Lung microvascular endothelial cell (primary cell): Measurements from ENCODE around the gene ABHD12B. TPM values are rescaled to one million over a fixed set of nuclear protein-coding genes. Genes with fewer than 3 reads are reported as not detected.

Experiments used
- DNase-seq, 2 donors: peaks; one replicate each; pipeline versions ENCODE4 v3.0.0 to v3.0.0-alpha.2; 2010; ENCODE audit warnings: low read depth in 2 of 2
- total RNA-seq: library from RNA; depleted of rRNA; stranded (reverse); fragments of >200 nt; gene quantifications from 2 replicates; pipeline ENCODE4 v1.2.1, GENCODE V29; 2014

ABHD12B gene, protein sequence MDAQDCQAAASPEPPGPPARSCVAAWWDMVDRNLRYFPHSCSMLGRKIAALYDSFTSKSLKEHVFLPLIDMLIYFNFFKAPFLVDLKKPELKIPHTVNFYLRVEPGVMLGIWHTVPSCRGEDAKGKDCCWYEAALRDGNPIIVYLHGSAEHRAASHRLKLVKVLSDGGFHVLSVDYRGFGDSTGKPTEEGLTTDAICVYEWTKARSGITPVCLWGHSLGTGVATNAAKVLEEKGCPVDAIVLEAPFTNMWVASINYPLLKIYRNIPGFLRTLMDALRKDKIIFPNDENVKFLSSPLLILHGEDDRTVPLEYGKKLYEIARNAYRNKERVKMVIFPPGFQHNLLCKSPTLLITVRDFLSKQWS
- not detected in 2 replicates for total RNA-seq

DNA sequence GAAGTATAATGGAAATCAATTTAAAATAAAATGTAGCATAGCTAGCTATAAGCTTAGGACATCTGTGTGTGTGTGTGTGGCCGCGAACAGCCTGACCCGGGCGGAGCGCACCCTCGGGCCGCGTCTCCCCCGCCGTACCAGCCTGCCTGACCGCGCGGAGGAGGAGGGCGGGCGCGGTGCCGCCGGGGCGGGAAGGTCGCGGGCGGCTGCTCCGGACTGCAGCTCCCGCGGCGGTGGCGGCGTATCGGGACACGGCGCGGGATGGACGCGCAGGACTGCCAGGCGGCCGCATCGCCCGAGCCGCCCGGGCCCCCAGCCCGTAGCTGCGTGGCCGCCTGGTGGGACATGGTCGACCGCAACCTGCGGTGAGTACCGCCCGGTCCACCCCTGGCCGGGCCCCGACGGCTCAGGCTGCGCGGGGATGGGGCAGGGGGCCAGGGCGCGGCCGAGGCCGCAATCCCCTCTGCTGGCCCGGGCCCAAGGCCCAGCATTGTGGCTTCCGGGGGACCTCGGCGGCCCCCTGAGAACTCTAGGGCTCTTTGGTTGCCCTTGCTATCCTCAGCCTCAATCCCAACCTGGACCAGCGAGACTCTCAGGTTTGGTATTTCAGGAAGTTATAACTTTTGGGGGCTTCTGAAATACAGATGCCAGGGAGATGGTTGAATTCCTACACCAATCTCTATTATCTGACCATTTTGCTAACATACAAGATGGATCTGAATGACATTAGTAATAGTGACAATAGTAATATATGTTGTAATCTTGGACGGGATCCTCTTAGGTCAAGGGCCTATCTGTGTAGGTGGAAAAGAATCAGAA, at the start of gene ABHD12B:
ABHD12B (plus strand) TSS at position 140 of the 819 bp plus-strand sequence; CDS start at position 262, 122 bp downstream.
- no peak for DNase-seq

DNA sequence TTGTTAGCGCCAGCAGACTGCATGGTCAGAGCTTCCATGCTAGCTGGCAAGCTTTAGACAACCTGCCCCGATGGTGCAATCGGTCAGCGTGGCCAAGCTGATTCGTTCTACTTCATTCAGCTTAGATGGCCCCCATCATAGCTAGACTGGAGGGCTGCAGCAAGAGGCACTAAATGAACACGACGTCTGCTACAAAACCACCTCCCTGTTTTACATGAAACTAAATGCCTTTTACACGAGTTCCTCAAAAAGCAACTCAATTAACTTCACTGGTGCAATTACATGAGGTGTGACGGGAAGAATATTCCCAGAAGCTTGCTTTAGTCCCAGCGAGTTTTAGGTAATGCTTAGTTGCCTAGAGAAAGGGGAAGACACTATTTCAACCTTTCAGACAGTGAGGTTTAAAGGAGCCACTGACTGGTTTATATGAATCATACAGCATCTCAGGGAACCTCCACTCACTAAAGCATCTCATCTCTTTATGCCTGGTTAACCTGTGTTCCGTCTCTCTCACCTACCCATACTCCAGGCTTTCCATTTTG, 49.3 kb upstream of the ABHD12B start:
- DNase-seq, result no peak

DNA sequence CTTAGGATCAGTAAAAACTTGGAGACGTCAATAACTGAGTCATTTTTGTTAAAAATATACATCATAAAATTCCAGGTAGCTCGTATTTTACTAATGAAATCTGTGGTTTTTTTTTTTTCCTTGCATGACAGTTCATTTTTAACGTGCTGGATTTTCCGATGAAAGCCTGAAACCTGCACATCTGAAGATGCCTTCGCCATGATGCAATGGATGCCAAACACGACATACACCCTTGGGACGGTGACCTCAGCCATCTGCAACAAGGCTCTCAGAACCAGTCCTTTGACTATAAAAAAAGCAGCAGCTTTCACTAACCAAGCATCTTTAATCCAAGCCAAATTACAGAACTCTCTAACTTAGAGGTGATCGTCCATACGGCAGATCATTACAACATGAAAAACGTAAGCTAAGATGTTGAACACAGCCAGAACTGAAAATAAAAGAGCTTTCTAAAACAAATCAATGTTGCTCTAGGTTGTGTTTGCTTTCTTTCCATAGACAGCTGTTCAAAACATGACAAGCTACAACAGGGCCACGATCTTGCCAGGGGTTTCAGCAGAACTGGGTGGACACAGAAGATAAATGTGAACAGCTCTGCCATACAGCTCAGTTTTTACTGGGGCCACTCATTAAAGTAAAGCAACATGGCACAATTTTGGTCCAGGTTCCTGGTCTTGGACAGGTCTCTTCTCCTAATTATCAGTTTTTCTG, 48.6 kb upstream of the ABHD12B start:
- no peak for DNase-seq

DNA sequence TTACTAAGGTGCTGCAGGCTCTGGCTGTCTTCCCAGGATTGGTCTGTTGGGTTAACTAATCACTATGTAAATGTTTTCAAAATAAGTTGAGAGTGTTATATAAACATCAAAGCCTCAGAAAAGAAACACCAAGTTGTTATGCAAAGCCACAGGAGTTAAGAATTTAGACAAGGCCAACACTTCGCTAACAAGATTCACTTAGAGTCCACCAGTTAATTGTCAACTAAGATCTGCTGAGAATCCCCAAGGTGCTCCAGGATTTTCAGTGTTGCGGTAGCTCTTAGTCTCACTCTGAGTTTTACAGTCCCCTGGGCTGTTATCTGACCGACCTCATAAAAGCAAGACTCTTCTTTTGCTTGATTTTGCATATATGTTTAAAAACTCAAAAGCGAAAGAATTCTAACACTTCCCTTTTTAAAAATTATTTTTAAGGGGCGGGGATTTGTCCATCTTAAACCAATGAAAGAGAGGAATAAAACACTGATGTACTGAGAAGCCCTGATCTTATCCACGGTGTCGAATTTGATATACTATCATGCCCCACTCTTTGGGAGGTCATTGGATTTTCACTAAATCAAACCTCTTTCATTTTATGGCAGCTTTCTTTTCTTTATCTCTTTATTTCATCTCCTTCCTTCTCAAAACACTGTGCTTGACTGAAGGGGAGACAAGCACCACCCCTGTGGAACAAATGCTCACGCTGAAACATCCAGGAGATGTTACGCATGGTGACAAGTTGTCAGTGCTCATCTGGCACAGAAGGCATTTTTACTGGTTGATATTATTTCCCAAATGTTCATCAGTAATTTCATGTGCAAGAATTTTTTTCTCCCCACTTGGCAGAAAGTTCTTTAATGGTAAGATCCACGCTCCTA, 47.9 kb upstream of the ABHD12B start:
- DNase-seq, result no peak

DNA sequence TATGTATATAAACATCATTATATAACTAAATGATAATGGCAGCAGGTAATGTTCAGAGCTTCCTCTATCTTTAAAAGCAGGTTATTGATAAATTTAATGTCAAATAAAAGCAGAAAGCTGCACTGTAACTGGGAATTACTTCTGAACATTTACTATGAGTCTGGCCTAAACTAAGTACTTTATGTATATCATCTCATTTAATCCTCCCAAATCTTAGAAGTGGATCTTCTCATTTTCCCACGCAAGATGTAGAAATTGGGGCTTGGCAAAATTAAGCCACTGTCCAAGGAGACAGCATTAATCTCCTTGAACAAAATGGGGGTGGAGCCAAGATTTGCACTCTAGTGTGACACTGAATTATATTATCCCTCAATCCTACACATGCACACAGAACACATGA, 46.5 kb upstream of the ABHD12B start:
- DNase-seq, result no peak

DNA sequence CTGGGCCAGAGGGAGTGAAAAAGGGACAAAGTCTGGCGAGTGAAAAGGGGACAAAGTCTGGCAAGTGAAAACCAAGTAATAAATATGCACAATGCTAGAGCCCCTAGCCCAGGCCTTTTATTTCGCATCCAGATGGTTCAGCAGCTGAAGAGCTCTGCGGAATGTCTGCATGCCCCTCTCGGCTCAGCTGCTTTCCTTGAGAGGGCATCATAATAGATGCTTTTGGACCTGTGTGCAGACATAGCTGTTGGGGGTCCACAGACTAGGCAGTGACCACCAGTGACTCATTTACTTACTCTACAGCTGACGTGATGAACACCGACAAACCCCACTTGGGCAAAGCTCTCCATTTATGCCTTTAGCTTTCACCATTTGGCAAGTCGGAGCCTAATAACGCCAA, 45.2 kb upstream of the ABHD12B start:
- no peak for DNase-seq

DNA sequence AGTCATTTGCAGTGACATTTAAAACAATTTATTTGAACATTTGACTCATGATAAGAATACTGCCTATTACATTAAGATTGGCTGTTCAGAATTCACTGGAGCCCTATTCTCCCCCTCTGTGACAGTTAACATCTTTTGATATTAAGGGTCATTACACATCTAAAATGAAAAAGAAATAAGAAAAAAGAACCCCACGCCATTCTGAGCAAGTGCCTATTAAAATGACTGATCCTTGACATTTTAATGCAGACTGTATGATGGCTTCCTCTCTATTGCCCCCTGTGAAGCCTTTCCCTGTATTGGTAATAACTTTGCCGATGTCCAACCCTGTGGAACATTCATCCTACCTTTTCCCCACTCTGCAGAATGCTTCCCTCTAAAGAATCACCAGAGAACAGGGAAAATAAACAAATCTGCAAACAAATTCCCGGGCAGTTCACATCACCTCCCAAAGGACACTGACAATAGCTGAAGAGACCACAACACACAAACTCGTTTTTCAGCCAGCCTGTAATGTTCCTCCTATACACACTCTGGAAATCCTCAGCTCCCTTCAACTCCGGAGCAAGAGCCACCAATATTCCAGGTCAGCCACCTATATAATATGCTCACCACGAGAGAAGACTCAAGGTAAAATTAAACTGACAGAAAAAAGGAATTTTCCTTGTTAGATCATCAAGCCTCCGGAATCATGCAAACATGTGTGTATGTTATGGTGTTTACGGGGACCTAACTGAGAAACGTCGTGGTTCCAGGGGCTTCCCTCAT, 42.9 kb upstream of the ABHD12B start:
- DNase-seq, result no peak

DNA sequence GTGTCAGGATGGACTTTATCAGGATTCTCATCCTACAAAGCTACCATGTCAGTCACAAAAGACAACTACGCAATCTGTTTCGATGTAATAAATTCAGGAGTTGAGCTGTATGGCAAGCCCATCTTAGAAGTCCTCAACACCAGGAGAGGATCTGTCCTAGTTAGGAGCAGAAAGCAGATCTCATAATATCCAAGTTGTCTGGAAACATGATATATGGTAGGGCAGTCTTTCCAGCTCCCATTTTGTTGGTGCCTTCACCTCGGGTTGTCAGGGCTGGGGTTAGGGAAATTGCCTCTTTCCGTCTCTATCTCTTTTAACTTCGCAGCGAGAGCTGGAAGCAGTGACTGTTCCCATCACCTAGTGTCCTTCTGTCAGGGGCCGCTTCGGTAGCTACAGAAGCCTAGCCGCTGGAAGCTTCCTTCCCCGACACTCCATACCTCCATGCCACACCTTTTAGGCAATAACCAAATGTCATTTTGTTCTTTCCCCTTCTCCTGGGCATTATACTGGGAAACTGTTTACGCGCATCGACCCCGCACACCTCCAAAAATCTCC, 42.3 kb upstream of the ABHD12B start:
- DNase-seq, result peak; percentile 6 to 8

DNA sequence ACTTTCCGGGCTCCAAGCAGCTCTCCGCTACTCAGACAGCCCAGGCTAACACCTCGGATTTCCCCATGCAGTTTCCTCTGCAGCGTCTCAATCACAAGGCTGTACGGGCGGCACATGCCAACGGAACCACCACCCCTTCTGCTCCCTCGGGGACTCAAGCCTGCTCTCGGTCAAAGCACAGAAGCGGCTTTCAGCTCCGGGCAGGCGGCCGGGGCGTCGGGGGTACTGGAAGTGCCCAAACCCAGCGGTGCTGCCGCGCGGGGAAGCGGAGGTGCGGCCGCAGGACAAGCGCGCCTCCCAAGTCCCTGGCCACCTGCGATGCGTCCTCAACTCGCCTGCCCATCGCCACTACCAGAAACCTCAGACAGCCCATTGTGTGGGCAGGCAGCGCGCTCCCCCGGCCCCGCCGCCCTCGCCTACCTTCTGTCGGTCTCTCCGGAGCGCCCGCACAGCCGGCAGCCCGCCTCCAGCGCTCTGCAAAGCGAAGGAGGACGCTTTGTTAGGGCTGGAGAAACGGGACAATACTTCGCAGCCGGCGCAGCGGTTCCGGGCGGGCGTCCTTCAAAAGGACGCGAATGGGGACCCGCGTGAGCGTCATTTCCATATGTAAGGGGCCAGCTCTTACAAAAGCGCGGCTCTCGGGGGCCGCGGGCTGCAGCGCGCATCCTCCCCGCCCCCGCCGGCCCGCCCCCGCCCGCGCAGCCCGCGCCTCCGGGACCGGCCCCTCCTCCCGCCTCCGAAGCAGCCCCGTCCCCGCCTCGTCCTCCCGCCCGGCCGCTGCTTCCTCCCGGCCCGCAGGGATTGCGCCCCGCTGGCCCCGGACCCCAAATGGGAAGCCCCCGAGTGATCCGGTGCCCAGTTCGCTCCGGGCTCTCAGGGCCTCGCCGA, 41.6 kb upstream of the ABHD12B start:
- DNase-seq, result peak; percentile 45 to 50

DNA sequence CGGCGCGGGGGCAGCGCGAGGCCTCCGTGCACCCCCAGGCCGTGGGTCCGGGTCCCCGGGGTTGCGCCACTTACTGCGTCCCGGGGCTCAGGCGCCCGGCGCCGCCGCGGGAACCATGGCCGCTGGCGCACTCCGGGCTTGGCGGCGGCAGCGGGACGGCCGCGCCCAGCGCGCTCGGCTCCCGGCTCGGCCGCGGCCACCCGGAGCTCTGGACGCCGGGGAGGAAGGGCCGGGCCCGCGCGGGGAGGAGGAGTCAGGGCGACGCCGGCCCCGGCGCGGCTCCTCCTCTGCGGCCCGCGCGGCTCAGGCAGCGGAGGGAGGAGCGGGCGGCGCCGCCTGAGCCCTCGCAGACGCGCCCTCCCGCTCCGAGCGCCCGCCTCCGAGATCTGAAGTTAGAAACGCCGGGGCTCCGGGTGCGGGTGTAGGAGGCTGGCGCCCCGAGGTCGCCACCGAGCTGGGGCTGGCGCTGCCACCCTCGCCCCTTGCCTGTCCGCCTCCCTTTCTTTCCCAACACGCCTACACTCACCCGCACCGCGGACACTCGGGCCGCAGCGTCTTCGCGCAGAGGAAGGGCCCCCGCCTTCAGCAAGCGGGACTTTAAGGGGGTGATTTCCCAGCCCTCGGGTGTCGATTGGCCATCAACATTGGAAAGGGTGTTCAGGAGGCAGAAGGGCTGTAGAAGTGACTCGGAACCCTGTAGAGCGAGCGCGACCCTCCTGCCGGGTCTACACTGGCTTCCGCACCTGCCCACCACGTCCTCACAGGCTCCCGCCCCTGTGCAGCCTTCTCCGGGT, 40.7 kb upstream of the ABHD12B start, which contains the start of gene NIN:
NIN (minus strand) TSS at position 231 of the 794 bp plus-strand sequence. CDS start 9,106 bp downstream, outside the sequence.
- DNase-seq, result peak; percentile 76 to 81

DNA sequence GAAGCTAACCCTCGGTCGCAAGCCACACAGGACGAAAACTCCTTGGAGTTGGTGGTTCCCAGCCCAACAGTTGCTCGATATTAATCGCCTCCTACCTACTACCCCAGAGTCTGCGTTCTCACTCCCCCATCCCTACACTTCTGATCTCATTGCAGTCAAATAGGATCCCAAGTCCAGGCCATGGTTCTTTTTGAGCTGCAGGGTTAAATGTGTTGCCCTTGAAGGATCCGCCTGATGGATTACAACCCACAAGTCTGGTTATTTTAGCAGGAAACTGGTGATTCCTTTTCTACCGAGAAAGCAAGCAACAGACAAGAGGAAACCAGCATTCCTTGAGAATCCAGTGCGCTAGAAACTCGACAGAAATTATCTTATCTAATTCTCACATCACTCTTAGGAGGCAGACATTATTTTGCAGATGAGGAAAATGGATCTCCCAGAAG, 40.1 kb upstream of the ABHD12B start:
- DNase-seq, result peak; percentile 15 to 24

DNA sequence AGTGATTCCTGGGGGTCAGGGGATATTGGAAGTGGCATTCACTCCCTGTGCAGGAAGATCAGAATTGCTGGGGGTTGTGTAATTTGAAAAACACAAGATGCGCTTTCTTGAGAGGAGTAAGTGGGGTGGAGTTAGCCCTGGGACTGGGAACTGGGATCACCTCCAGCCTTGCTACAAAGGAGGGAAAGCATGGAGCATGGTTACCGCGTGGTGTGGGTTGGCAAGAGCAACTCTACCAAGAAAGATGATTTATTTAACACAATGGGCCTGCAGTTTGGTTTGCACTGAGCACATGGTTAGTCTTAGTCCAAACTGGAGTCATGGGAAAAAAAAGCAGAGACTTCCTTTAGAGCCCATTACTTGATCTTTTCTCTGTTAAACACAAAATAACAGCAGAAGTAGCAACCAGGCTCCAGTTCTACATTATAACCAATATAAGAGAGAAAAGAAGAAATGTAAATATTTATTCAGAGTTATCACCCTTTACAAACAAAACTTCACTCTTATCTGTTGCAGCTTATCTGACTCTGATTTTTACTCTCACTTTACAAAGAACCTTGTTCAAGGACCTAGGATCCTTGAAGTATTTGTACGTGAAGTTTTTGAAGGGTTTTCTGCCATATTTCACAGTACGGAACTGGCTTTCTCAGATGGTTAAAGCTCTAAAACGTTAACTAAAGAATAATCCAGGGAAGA, 38.8 kb upstream of the ABHD12B start:
- DNase-seq, result no peak

DNA sequence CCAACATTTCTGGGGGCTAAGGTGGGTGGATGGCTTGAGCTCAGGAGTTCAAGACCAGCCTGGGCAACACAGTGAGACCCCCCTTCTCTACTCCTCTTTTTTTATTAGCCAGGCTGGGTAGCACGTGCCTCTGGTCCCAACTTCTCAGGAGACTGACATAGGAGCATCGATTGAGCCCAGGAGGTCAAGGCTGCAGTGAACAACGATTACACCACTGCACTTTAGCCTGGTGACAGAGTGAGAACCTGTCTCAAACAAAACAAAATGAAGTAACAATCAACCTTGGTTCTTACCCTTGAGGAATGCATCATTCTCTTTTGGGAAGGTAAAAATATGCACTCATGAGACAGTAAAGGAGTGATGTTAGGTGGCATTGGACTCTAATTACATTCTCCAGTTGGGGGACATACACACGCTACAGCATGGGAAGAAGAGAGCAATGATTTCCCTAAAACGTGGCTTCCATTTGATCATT, 37.0 kb upstream of the ABHD12B start:
- DNase-seq, result no peak

DNA sequence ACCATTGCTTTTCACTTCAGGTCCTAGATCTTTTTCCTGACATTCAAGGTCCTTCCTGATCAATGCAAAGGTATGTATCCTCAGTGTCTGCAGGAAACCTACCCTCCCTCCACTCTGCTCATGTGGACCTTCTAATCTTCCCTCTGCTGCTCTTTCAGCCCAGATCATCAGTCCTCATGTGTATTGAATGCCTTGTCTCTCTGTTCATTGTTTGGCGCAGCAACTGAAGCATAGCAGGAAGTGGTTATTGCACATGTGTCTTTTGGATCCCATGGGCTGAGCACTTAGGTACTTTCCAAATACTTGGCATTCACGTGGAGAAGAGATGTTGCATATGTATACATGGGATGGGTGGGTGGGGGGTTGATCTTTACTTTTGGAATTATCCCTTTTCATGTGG, 36.6 kb upstream of the ABHD12B start:
- DNase-seq, result peak; percentile 30 to 57

DNA sequence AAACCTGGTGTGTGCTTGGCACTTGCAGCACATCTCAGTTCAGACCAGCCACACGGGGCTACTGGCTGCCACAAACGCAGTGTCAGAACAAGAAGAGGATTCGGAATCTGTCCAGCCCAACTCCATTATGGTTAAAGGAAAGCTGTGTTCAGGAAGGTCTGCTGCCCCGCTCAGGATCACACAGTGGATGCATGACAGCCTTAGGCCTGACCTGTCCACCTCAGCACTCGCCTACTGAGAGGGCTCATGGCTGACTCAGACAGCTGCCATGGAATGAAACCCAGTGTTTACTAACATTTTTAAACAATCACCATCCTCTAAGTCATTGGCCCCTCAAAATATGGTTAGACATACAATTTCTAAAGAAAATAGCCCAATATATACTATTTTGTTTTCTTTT, 35.3 kb upstream of the ABHD12B start:
- peak in 1 of 2 donors; percentile 5 for DNase-seq

DNA sequence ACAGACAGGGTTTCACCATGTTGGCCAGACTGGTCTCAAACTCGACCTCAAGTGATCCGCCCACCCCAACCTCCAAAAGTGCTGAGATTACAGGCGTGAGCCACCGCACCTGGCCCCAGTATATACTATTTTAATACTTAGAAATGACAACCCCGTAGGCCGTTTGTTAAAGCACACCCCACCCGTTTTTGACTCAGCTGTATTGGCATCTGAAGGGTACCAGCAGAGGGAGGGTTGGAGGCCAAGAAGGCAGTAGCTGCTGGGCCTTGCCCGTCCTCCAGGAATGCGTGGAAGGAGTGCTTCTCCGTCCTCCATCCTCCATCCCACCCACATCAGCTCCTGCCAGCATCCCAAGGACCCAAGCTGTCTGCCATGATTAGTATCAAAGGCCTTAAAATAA, 34.6 kb upstream of the ABHD12B start:
- no peak for DNase-seq
